GM13976 (cell line): ENCODE data around the gene NCKAP5L.
"Not testable (repeated sequence)": the region's sequence is repeated elsewhere in the genome, so short reads cannot be mapped to it uniquely, and the experiment has no call there.

Experiments
- DNase-seq: peaks from one replicate; pipeline ENCODE4 v3.0.0; 2012; ENCODE audit warnings: low spot score
- CTCF ChIP-seq: IDR thresholded peaks from 2 replicates; pipeline ENCODE4 v1.5.1; 2012; ENCODE audit warnings: borderline replicate concordance, mild to moderate bottlenecking; ENCODE audit not compliant: insufficient read depth; ENCODE audit errors: extremely low read depth, missing control alignments, control extremely low read depth
- in situ Hi-C: fragments of 300-500 bp; cut with MboI; formaldehyde crosslinking; loops from one replicate; pipeline ENCODE4 v1.12.0; 2022; ENCODE audit warnings: low sequenced_read_pairs, mixed read lengths, inconsistent platforms; ENCODE audit not compliant: unreplicated experiment

The NCKAP5L gene

DNA sequence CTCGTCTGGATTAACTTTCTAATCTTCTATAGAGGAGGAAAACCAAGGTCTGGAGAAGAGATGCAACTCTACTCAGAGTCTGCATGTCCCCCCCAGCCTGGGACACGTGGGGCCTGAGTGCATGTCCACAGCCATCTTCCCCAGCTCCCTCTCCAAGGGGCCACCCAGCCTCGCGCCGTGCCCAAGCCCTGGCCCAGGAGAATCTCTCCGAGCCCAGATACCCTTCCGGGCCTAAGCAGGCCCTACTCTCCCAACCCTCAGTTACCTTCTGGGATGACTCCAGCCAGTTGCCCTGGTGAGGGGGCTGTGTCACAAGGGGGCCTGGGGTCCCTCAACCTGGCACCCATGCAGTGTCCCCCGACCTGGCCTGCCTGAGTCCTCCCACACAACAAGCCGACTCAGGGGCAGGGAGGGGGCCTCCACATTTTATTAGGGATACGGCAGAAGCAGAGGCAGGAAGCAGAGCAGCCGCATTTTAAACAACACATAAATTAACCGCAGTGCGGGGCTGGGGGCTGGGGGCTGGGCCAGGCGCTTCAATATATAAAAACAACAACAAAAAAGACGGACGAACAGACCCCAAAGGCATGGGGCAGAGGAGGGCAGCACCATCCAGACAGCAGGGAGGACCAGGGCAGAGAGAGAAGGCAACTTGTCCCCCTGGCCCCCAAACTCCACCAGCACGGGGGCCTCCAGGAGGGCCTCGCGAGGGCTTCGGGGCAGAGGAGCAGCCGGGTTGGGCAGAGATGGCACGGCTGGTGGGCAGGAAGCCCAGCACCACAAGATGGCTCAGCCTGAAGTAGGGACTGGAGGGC, 37.3 kb downstream of the NCKAP5L start:
- no peak for DNase-seq
- TF ChIP-seq CTCF, result no peak
- in situ Hi-C loops, result no loop called here

- TF ChIP-seq CTCF, result no peak
- DNase-seq, result no peak
- in situ Hi-C loops, result no loop called here
Measured at GRCh38 chr12:49789992-49790391, 38.2 kb downstream of the NCKAP5L start.

- in situ Hi-C loops, result no loop called here
- TF ChIP-seq CTCF, result no peak
- DNase-seq, result no peak
Measured at GRCh38 chr12:49787672-49788071, 40.5 kb downstream of the NCKAP5L start.

GRCh38 chr12:49784756-49785409, 43.3 kb downstream of the NCKAP5L start:
- DNase-seq, result no peak
- TF ChIP-seq CTCF, result no peak
- in situ Hi-C loops, result no loop called here

- TF ChIP-seq CTCF, result no peak
- in situ Hi-C loops, result no loop called here
- no peak for DNase-seq
Measured at GRCh38 chr12:49783917-49784676, 44.1 kb downstream of the NCKAP5L start.

GRCh38 chr12:49780914-49781313, 47.3 kb downstream of the NCKAP5L start:
- in situ Hi-C loops, DNase-seq: not testable (repeated sequence)
